HG02798 (cell line): Measurements from ENCODE around the gene TKTL1.

ENCODE experiments used
- ATAC-seq: cut with Tn5 transposase; IDR thresholded peaks from one replicate; pipeline ENCODE4 v1.9.1; 2021; ENCODE audit warnings: mild to moderate bottlenecking; ENCODE audit not compliant: unreplicated experiment, poor library complexity

The TKTL1 gene

DNA sequence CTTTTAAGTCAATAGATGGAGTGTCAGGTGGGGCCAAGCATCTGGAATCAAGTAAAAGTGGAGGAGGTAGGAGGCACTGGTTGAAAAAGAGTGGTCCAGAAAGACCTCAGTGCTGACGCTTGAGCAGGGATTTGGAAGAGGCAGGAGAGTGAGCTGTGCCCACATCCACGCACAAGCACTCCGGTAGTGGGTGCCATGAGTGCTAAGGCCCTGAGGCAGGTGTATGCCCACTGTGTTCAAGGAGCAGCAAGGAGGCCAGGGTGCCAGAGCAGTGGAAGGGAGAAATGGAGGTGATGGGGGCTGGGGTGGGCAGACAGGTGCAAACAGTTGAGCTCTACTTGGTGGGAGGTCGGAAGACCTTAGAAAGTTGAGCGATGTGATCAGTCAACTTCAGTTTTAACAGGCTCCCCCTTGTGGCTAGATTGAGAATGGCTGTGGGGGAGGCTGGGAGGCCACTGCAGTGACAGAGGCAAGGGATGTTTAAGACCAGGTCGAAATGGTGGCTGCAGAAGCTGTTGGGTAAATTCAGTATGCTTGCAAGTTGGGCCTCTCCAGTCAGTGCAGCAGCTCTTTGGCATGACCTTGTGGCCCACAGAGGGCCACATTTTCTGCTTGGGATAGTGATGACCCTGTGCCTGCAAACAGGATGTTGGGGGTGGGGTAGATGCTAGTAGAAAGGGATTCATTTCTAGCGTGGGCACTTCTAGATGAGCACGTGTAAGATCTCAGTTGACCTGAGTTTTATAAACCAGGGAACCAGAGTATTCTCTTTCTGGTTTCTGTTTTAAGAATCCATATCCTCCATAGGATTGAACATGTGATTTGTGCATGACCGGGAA lies 12.7 kb downstream of the TKTL1 start:
- ATAC-seq = no peak

DNA sequence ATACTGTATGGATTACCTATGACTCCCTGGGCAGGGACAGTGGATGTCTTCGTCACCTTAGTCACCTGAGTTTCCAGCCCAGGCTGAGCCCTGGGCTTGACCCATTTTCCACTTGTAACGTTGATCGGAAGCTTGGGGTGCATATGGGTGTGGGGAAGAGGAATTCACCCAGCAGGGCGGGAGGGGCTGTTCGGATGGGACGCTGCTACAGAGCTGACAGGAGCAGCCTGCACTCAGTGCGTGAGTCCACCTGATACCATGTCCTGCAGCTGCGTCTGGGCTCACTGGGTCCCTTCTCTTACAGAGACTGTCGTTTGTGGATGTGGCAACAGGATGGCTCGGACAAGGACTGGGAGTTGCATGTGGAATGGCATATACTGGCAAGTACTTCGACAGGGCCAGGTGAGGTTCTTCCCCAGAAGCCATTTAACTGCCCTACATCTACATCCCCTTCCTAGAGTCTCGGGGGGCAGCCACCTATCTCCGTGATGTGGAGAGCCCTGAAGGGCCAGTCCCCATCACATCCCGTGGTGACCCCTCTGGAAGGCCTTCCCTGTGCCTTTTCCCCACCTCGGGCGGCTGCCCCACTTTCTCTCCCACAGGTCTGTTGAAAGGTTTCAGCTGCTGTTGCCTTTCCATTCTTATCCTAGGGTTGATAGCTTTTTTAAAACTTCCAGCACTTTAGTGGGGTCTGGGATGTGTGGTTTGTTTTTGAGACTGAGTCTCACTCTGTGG lies 13.6 kb downstream of the TKTL1 start:
- no peak for ATAC-seq

- ATAC-seq = no peak
Measured at GRCh38 chrX:154310616-154311536, 15.3 kb downstream of the TKTL1 start.

DNA sequence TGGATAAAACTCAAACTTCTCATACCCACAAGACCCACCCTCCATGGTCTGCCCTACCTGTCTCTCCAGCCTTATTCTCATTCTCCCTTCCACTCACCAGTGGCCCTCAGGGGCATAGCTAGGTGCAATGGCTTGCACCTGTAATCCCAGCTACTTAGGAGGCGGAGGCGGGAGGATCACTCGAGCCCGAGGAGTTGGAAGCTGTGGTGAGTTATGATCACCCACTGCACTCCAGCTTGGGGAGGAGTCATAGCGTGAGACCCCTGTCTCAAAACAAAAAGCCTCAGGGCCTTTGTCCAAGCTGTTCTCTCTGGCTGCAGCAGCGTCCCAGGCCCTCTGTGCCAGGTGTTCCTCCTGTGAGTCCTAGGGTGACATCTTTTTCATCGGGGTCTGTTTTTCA lies 16.5 kb downstream of the TKTL1 start:
- ATAC-seq = no peak

- ATAC-seq = no peak
Measured at GRCh38 chrX:154313147-154313546, 17.6 kb downstream of the TKTL1 start.

GRCh38 chrX:154315416-154315815 lies 19.8 kb downstream of the TKTL1 start:
- no peak for ATAC-seq

GRCh38 chrX:154317391-154317995 lies 21.9 kb downstream of the TKTL1 start:
- ATAC-seq = no peak

GRCh38 chrX:154320406-154320805 lies 24.8 kb downstream of the TKTL1 start:
- ATAC-seq = no peak

GRCh38 chrX:154321152-154321551 lies 25.6 kb downstream of the TKTL1 start:
- no peak for ATAC-seq

- no peak for ATAC-seq
Measured at GRCh38 chrX:154321594-154321993, 26.0 kb downstream of the TKTL1 start.

DNA sequence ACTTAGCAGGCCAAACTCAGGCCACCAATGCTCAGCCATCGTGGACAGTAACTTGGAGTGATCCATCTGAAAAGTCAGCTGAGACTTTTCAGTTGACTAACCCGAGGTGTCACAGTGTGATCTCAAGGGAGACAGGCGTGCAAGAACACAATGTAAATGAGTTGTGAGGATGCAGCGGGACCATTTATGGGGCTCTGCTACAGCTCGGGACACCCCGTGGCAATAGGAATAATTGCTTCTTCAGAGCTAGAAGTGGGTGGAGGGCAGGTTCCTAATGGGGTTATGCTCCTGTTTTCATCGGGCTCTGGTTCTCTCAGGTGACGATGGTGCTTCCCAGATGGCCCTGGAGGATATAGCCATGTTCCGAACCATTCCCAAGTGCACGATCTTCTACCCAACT lies 27.3 kb downstream of the TKTL1 start:
- ATAC-seq = no peak

DNA sequence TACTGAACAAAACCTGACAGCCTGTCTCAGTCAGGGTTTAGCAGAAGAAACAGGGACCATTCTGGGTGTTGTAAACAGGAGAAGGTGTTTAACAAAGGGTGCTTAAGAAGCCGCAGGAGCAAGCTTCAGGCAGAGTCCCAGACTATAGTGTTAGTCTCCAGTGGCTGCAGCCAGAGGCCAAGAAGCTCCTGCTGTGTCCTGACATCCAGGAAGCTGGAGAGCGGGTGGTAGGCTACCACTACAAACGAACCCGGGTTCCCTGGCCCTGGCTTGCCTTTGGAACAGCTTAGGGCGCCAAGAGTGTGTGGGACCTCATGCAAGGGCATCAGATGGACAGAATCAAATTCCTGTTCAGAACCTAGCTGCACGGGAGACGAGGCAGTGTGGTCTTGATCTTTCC lies 27.9 kb downstream of the TKTL1 start:
- no peak for ATAC-seq

DNA sequence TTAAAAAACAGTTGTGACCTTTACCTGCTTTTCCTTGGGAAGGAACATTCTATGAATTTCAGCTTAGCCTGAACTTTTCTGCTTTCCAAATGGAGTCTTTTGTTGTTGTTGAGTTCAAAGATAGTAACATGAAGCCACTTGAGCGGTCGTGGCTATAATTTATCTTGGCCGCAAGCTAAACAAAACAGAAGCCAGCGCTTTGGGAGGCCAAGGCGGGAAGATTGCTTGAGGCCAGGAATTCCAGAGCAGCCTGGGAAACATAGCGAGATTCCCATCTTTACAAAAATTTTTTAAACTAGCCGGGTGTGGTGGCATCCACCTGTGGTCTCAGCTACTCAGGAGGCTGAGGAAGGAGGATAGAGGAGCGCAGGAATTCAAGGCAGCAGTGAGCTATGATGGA lies 29.9 kb downstream of the TKTL1 start:
- ATAC-seq = no peak

- no peak for ATAC-seq
Measured at GRCh38 chrX:154327038-154327820, 31.6 kb downstream of the TKTL1 start.

DNA sequence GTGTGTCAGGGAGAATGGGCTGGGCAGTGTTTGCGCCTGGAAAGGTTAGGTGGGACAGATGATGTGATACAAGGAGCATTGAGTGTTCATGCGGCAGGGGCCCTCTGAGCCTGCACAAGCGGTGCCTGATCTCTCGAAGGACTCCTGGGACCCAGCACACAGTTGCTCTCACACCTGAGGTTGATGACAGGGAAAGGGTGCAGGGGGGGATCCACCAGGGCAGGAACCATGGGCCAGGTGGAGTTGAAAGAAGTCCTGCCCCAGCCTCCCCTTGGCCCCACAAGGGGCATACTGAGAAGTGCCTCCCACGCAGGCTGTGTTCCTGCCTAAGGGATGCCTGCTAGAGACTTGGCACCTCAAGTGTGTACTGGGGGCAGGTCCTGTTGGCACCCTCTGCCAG lies 33.1 kb downstream of the TKTL1 start:
- no peak for ATAC-seq

DNA sequence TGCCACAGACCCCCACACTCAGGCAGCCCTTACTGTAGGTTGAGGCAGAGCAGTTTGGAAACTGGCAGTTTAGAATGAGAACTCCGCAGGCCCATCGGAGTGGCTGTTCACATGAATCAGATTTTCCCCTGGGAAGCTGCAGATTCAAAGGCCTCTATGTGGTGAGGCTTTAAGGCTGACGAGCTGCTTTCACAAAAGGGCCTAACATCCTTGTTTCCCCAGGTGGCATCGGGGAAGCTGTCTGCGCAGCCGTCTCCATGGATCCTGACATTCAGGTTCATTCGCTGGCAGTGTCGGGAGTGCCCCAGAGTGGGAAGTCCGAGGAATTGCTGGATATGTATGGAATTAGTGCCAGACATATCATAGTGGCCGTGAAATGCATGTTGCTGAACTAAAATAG lies 33.7 kb downstream of the TKTL1 start:
- no peak for ATAC-seq

DNA sequence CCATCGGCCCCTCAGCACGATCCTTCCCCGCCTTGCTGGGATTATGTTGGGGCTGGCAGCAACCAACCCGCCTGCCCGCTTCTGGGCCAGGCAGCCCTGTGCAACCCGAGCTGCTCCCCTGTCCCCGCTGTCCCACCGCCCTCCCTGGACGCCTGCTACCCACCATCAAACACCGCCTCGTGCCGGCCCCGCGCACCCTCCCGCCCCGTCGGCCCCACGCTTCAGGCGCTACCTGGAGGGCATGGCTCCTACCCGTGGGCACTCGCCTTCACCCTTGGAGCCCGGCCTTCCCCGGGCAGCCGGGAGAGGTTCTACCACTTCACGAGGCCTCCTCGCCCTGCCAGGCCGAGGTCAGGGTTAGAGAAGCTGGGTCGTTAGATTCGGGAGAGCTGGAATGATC lies 37.0 kb downstream of the TKTL1 start:
- no peak for ATAC-seq

GRCh38 chrX:154333116-154333515 lies 37.5 kb downstream of the TKTL1 start:
- ATAC-seq = no peak

DNA sequence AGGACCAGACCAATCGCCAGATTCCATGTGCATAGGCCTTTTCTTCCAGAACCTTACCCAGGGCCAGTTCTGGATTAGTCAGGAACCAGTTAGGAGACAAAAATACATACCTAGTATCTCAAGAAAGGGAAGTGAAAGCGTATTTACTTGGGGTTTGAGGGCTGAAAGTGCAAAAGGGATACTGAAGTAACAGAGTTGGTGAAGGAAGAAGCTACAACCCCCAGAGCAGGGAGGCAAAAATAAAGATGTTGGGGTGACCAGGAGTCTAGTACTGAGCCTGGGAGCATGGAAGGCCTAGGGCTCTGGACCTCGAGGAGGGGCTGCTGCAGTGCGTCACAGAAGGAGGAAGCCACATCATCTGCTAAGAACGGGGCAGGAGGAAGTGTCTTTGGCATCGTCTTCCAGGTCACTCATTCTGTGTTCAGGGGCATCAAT lies 38.3 kb downstream of the TKTL1 start:
- peak; percentile 66 for ATAC-seq

DNA sequence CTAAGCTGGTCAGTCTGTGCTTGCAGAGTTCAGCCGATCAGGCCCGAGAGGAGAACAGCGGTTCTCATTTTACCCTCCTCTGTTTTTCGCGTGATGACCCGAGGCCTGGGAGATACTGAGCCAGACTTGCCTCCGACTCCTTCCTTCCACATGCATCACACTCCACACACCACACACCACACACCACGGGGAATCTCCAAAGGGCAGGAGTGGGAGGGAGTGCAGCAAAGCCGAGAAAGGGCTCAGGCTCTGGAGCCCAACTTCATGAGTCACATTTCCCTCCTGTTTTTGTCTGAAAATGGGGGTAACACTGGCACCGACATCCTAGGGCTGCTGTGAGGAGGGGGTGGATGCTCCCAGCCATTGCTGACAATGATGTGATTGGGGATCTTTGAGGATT lies 38.9 kb downstream of the TKTL1 start:
- ATAC-seq = no peak
